ENCODE data around the gene CPSF2. TPM values are rescaled to one million over a fixed set of nuclear protein-coding genes. Genes with fewer than 3 reads are reported as not detected.

The CPSF2 gene
- total and polyA plus RNA-seq, 2 of the 13 experiments (the other 11 are each of a cell fraction or from before 2014, with no cell fraction given): 14.3 to 67.9 TPM

DNA sequence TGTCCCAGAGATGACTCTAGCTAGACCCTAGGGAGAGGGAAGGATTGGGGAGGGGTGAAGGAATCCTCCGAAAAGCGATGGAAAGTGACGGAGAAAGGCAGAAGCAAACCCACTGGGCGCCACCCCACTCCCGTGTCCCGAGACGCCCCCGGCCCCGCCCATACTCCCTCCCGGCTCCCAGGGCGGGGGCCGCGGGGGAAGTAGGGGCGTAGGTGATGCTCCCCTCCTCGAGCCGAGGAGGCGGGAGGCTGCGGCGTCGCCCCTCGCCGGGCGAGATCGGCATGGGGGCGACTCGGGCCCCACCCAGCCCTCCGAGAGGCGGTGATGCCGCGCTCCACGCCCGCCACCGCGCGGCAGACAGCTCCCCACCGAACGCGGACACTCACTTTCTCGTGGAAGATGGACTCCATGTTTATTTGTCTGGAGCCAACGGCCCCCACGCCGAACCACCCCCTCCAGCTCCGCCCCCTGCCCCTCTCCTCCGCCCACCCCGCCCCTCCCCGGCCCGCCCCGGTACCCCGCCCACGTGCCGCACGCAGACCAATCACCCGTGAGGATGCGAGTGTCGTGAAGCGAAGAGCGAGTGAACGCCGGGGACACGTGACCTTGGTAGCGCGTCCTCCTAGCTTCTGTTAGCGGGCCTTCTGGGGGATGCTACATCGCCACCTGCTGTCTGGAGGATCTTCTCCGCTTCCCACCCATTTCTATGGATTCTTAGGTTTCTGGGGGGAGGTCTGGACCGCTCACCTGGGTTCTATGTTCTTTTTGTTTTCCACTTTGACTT lies 15.4 kb upstream of the CPSF2 start, which contains the start of gene ATXN3 (continued):
- TF ChIP-seq, protein P1, sequence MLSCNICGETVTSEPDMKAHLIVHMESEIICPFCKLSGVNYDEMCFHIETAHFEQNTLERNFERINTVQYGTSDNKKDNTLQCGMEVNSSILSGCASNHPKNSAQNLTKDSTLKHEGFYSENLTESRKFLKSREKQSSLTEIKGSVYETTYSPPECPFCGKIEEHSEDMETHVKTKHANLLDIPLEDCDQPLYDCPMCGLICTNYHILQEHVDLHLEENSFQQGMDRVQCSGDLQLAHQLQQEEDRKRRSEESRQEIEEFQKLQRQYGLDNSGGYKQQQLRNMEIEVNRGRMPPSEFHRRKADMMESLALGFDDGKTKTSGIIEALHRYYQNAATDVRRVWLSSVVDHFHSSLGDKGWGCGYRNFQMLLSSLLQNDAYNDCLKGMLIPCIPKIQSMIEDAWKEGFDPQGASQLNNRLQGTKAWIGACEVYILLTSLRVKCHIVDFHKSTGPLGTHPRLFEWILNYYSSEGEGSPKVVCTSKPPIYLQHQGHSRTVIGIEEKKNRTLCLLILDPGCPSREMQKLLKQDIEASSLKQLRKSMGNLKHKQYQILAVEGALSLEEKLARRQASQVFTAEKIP (CRISPR knock-in tag; IDR thresholded peaks at IDR 0.05; ENCODE audit: borderline replicate concordance): no peak
- TF ChIP-seq KLF6 (CRISPR knock-in tag; IDR thresholded peaks at IDR 0.05) (peak; percentile 70; the same call in 1 of the 2 replicates), CREM (IDR thresholded peaks at IDR 0.05) (peak; percentile 51; the same call in 1 of the 2 replicates), CREM (CRISPR knock-in tag; IDR thresholded peaks at IDR 0.05) (no peak), KAT8 (CRISPR knock-in tag; IDR thresholded peaks at IDR 0.05) (peak; percentile 84), NFYB (CRISPR knock-in tag; IDR thresholded peaks at IDR 0.05) (peak; percentile 65), GABPA (IDR thresholded peaks at IDR 0.05; ENCODE audit: low read depth, low read length) (no peak), GABPA (CRISPR knock-in tag; IDR thresholded peaks at IDR 0.05; ENCODE audit: low read depth) (0 out of 2 replicates have a peak, but pooled peaks have one; percentile 48), HOXA3 (CRISPR knock-in tag; IDR thresholded peaks at IDR 0.05) (peak; percentile 76), KAT7 (CRISPR knock-in tag; IDR thresholded peaks at IDR 0.05; ENCODE audit: borderline replicate concordance) (peak; percentile 56; the same call in 1 of the 2 replicates), FOXK1 (CRISPR knock-in tag; IDR thresholded peaks at IDR 0.05; ENCODE audit: borderline replicate concordance, low read depth) (peak; percentile 52; the same call in 1 of the 2 replicates), ZNF781 (CRISPR knock-in tag; IDR thresholded peaks at IDR 0.05; ENCODE audit: borderline replicate concordance, not compliant biosample characterization) (no peak), ZNF75D (CRISPR knock-in tag; IDR thresholded peaks at IDR 0.05; ENCODE audit: borderline replicate concordance) (no peak), ZFP1 (CRISPR knock-in tag; IDR thresholded peaks at IDR 0.05) (no peak), ZNF775 (CRISPR knock-in tag; IDR thresholded peaks at IDR 0.05; ENCODE audit: borderline replicate concordance) (no peak), AGO2 (optimal IDR thresholded peaks at IDR 0.05; ENCODE audit: low read depth, low read length) (peak; percentile 41), ZNF143 (CRISPR knock-in tag; IDR thresholded peaks at IDR 0.05) (peak; percentile 69), SAFB2 (CRISPR knock-in tag; IDR thresholded peaks at IDR 0.05; ENCODE audit: borderline replicate concordance, low read depth) (0 out of 2 replicates have a peak, but pooled peaks have one; percentile 74), RXRB (CRISPR knock-in tag; IDR thresholded peaks at IDR 0.05; ENCODE audit: borderline replicate concordance) (peak; percentile 86), PHF8 (CRISPR knock-in tag; IDR thresholded peaks at IDR 0.05) (peak; percentile 66), YEATS4 (CRISPR knock-in tag; IDR thresholded peaks at IDR 0.05; ENCODE audit: borderline replicate concordance) (peak; percentile 62), ZNF614 (CRISPR knock-in tag; IDR thresholded peaks at IDR 0.05; ENCODE audit: borderline replicate concordance) (0 out of 2 replicates have a peak, but pooled peaks have one; percentile 9), YEATS2 (CRISPR knock-in tag; IDR thresholded peaks at IDR 0.05; ENCODE audit: borderline replicate concordance) (peak; percentile 71; the same call in 1 of the 2 replicates)
- TF ChIP-seq, protein P2, sequence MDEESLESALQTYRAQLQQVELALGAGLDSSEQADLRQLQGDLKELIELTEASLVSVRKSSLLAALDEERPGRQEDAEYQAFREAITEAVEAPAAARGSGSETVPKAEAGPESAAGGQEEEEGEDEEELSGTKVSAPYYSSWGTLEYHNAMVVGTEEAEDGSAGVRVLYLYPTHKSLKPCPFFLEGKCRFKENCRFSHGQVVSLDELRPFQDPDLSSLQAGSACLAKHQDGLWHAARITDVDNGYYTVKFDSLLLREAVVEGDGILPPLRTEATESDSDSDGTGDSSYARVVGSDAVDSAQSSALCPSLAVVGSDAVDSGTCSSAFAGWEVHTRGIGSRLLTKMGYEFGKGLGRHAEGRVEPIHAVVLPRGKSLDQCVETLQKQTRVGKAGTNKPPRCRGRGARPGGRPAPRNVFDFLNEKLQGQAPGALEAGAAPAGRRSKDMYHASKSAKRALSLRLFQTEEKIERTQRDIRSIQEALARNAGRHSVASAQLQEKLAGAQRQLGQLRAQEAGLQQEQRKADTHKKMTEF (CRISPR knock-in tag; IDR thresholded peaks at IDR 0.05): peak; percentile 58
- TF ChIP-seq, protein P3, sequence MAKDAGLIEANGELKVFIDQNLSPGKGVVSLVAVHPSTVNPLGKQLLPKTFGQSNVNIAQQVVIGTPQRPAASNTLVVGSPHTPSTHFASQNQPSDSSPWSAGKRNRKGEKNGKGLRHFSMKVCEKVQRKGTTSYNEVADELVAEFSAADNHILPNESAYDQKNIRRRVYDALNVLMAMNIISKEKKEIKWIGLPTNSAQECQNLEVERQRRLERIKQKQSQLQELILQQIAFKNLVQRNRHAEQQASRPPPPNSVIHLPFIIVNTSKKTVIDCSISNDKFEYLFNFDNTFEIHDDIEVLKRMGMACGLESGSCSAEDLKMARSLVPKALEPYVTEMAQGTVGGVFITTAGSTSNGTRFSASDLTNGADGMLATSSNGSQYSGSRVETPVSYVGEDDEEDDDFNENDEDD (CRISPR knock-in tag; IDR thresholded peaks at IDR 0.05; ENCODE audit: borderline replicate concordance): peak; percentile 37; the same call in 1 of the 2 replicates
- TF ChIP-seq, protein P4, sequence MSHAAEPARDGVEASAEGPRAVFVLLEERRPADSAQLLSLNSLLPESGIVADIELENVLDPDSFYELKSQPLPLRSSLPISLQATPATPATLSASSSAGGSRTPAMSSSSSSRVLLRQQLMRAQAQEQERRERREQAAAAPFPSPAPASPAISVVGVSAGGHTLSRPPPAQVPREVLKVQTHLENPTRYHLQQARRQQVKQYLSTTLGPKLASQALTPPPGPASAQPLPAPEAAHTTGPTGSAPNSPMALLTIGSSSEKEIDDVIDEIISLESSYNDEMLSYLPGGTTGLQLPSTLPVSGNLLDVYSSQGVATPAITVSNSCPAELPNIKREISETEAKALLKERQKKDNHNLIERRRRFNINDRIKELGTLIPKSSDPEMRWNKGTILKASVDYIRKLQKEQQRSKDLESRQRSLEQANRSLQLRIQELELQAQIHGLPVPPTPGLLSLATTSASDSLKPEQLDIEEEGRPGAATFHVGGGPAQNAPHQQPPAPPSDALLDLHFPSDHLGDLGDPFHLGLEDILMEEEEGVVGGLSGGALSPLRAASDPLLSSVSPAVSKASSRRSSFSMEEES (CRISPR knock-in tag; IDR thresholded peaks at IDR 0.05): peak; percentile 78; the same call in 1 of the 2 replicates
